IMR-90 (cell line): ENCODE data around the gene PRR5L. TPM values are rescaled to one million over a fixed set of nuclear protein-coding genes. Genes with fewer than 3 reads are reported as not detected.
A peak's percentile ranks its signal among the peaks of the same experiment; 100 is the strongest.

ENCODE experiments used
- ATAC-seq: fragments of 200-7000 bp; cut with Tn5 transposase; 2 replicates; pipeline ENCODE4 v1.9.1; 2020; ENCODE audit warnings: low read depth, mild to moderate bottlenecking, moderate library complexity
- BruUV-seq: library from RNA; stranded (reverse); fragments of 400-500 nt; replicated peaks from 2 replicates; lab custom pipeline; 2021; lab: Mats Ljungman, UMichigan
- CTCF ChIA-PET: fragments of 300-600 bp; formaldehyde crosslinking; extraction: SDS; loops from one replicate; lab custom pipeline; 2021; ENCODE audit warnings: antibody characterized with exemption; lab: Yijun Ruan, JAX
- POLR2A ChIA-PET: fragments of 300-600 bp; sonication (Branson Sonifier 250); formaldehyde crosslinking; loops from one replicate; lab custom pipeline; 2022; ENCODE audit warnings: antibody characterized with exemption; ENCODE audit not compliant: unreplicated experiment; lab: Charles Lee
- DNase-seq: peaks from one replicate; pipeline ENCODE4 v3.0.0; 2013
- H2AFZ ChIP-seq: replicated peaks from 2 replicates; pipeline ENCODE3; 2013; ENCODE audit warnings: low read length, mild to moderate bottlenecking; ENCODE audit not compliant: poor library complexity
- H2AK5ac ChIP-seq: 2 replicates; pipeline ENCODE4 v1.6.1; 2013; ENCODE audit warnings: low read depth, low read length, inconsistent platforms
- H2AK9ac ChIP-seq: replicated peaks from 2 replicates; pipeline ENCODE3; 2013; ENCODE audit warnings: mild to moderate bottlenecking, low read depth, low read length, moderate library complexity; ENCODE audit not compliant: poor library complexity
- H2BK120ac ChIP-seq: 2 replicates; pipeline ENCODE4 v1.6.1; 2013; ENCODE audit warnings: low read depth, low read length, inconsistent platforms
- H2BK15ac ChIP-seq: 3 replicates; pipeline ENCODE4 v1.6.1; 2013; ENCODE audit warnings: low read depth, low read length, inconsistent platforms
- H2BK20ac ChIP-seq: 2 replicates; pipeline ENCODE4 v1.6.1; 2013; ENCODE audit warnings: low read depth, mild to moderate bottlenecking, inconsistent platforms, low read length, moderate library complexity
- H2BK5ac ChIP-seq: 2 replicates; pipeline ENCODE4 v1.6.1; 2013; ENCODE audit warnings: mild to moderate bottlenecking, low read depth, low read length, inconsistent platforms; ENCODE audit not compliant: poor library complexity, severe bottlenecking
- H3K14ac ChIP-seq: replicated peaks from 2 replicates; pipeline ENCODE4 v1.6.1; 2013; ENCODE audit warnings: low read depth, low read length, inconsistent platforms
- H3K18ac ChIP-seq: 2 replicates; pipeline ENCODE4 v1.6.1; 2013; ENCODE audit warnings: low read depth, low read length, control low read depth
- H3K23ac ChIP-seq: 2 replicates; pipeline ENCODE4 v1.6.1; 2013; ENCODE audit warnings: low read depth, low read length, inconsistent platforms
- H3K27ac ChIP-seq: 2 replicates; pipeline ENCODE4 v1.5.1; 2013; ENCODE audit warnings: mild to moderate bottlenecking, control low read depth, low read length; ENCODE audit not compliant: insufficient read depth
- H3K27me3 ChIP-seq: 2 replicates; pipeline ENCODE4 v1.6.1; 2013; ENCODE audit warnings: low read length; ENCODE audit not compliant: control insufficient read depth, insufficient read depth
- H3K36me3 ChIP-seq: 2 replicates; pipeline ENCODE4 v1.6.1; 2013; ENCODE audit warnings: low read length, mixed read lengths; ENCODE audit not compliant: control insufficient read depth, insufficient read depth
- H3K4ac ChIP-seq: 2 replicates; pipeline ENCODE4 v1.6.1; 2013; ENCODE audit warnings: low read depth, low read length, inconsistent platforms
- H3K4me1 ChIP-seq: 2 replicates; pipeline ENCODE4 v1.6.1; 2013; ENCODE audit warnings: low read length, mixed read lengths; ENCODE audit not compliant: control insufficient read depth, insufficient read depth
- H3K4me2 ChIP-seq: 2 replicates; pipeline ENCODE4 v1.6.1; 2013; ENCODE audit warnings: low read depth, mild to moderate bottlenecking, control low read depth, low read length, moderate library complexity
- H3K4me3 ChIP-seq: 2 replicates; pipeline ENCODE4 v1.5.1; 2013; ENCODE audit warnings: low read depth, mild to moderate bottlenecking, control low read depth, low read length, moderate library complexity; ENCODE audit not compliant: insufficient read depth
- H3K56ac ChIP-seq: 2 replicates; pipeline ENCODE4 v1.6.1; 2013; ENCODE audit warnings: low read length, inconsistent platforms; ENCODE audit not compliant: insufficient read depth; ENCODE audit errors: extremely low read depth
- H3K79me1 ChIP-seq, 2 experiments: 2 replicates each; pipeline ENCODE4 v1.6.1; 2013; ENCODE audit warnings: low read length in 2 of 2, inconsistent platforms in 1 of 2, low read depth in 1 of 2
- H3K9ac ChIP-seq: 2 replicates; pipeline ENCODE4 v1.6.1; 2013; ENCODE audit warnings: low read depth, low read length, control low read depth
- H3K9me1 ChIP-seq: 2 replicates; pipeline ENCODE4 v1.6.1; 2013; ENCODE audit warnings: low read length, inconsistent platforms; ENCODE audit not compliant: insufficient read depth
- H3K9me3 ChIP-seq: 2 replicates; pipeline ENCODE4 v1.6.1; 2013; ENCODE audit warnings: low read length; ENCODE audit not compliant: control insufficient read depth, insufficient read depth
- H4K20me1 ChIP-seq: 2 replicates; pipeline ENCODE4 v1.6.1; 2013; ENCODE audit warnings: low read length, inconsistent platforms; ENCODE audit not compliant: insufficient read depth
- H4K5ac ChIP-seq: 2 replicates; pipeline ENCODE4 v1.6.1; 2013; ENCODE audit warnings: mild to moderate bottlenecking, low read depth, low read length, control low read depth
- H4K8ac ChIP-seq, 2 experiments: 2 replicates each; pipeline ENCODE4 v1.6.1; 2013; ENCODE audit warnings: low read depth in 2 of 2, low read length in 2 of 2, control low read depth in 1 of 2, inconsistent platforms in 1 of 2
- H4K91ac ChIP-seq: 2 replicates; pipeline ENCODE4 v1.6.1; 2013; ENCODE audit warnings: low read depth, low read length, inconsistent platforms; ENCODE audit not compliant: insufficient read depth
- BHLHE40 ChIP-seq: fragments of 150-350 bp; IDR thresholded peaks from 2 replicates; pipeline ENCODE4 v1.6.1; 2016; ENCODE audit warnings: mild to moderate bottlenecking, low read depth, low read length
- CEBPB ChIP-seq: IDR thresholded peaks from 2 replicates; pipeline ENCODE4 v1.6.1; 2012; ENCODE audit warnings: low read depth, low read length, improper control_type of control experiment
- CHD1 ChIP-seq: IDR thresholded peaks from 2 replicates; pipeline ENCODE4 v1.6.1; 2012; ENCODE audit warnings: low read depth, low read length, improper control_type of control experiment
- CTCF ChIP-seq: conservative IDR thresholded peaks from 2 replicates; pipeline ENCODE4 v1.5.1; 2012; ENCODE audit warnings: mild to moderate bottlenecking, low read depth, low read length, improper control_type of control experiment
- ELK1 ChIP-seq: fragments of 150-350 bp; IDR thresholded peaks from 2 replicates; pipeline ENCODE4 v1.6.1; 2016; ENCODE audit warnings: low read depth, mild to moderate bottlenecking, low read length, moderate library complexity, borderline replicate concordance
- FOS ChIP-seq: fragments of 150-350 bp; IDR thresholded peaks from 2 replicates; pipeline ENCODE4 v1.6.1; 2016; ENCODE audit warnings: low read depth, low read length
- MAFK ChIP-seq: IDR thresholded peaks from 2 replicates; pipeline ENCODE4 v1.6.1; 2012; ENCODE audit warnings: low read depth, low read length, improper control_type of control experiment
- MAZ ChIP-seq: IDR thresholded peaks from 2 replicates; pipeline ENCODE4 v1.6.1; 2012; ENCODE audit warnings: low read depth, mild to moderate bottlenecking, low read length, improper control_type of control experiment, moderate library complexity, borderline replicate concordance
- MXI1 ChIP-seq: IDR thresholded peaks from 2 replicates; pipeline ENCODE4 v1.6.1; 2012; ENCODE audit warnings: low read depth, mild to moderate bottlenecking, low read length, moderate library complexity, borderline replicate concordance
- NFE2L2 ChIP-seq: fragments of 150-350 bp; IDR thresholded peaks from 2 replicates; pipeline ENCODE4 v1.6.1; 2016; ENCODE audit warnings: low read depth, mild to moderate bottlenecking, low read length
- POLR2A ChIP-seq: IDR thresholded peaks from 2 replicates; pipeline ENCODE4 v1.6.1; 2012; ENCODE audit warnings: mild to moderate bottlenecking, low read depth, low read length
- RAD21 ChIP-seq: IDR thresholded peaks from 2 replicates; pipeline ENCODE4 v1.6.1; 2012; ENCODE audit warnings: low read length, improper control_type of control experiment
- RCOR1 ChIP-seq: IDR thresholded peaks from 2 replicates; pipeline ENCODE4 v1.6.1; 2012; ENCODE audit warnings: mild to moderate bottlenecking, low read length, improper control_type of control experiment; ENCODE audit not compliant: insufficient replicate concordance
- RFX5 ChIP-seq: IDR thresholded peaks from 2 replicates; pipeline ENCODE4 v1.8.0; 2012; ENCODE audit warnings: low read depth, mild to moderate bottlenecking, low read length, moderate library complexity
- SMC3 ChIP-seq: fragments of 150-350 bp; IDR thresholded peaks from 2 replicates; pipeline ENCODE4 v1.6.1; 2016; ENCODE audit warnings: low read depth, mild to moderate bottlenecking, antibody characterized with exemption, low read length, moderate library complexity
- USF2 ChIP-seq: fragments of 150-350 bp; IDR thresholded peaks from 2 replicates; pipeline ENCODE4 v1.6.1; 2017; ENCODE audit warnings: mild to moderate bottlenecking, antibody characterized with exemption, low read length, low read depth
- WGBS, 2 experiments: methylation state at CpG; one replicate each; pipeline versions ENCODE4 v1.1.5 to v1.1.7; 2013; ENCODE audit warnings: missing lambda C conversion rate in 2 of 2; ENCODE audit not compliant: insufficient read length in 1 of 2; ENCODE audit errors: extremely low coverage in 2 of 2; 5-methylcytosine and 5-hydroxymethylcytosine counted together
- dilution Hi-C: fragments of 300-500 bp; cut with HindIII; formaldehyde crosslinking; loops from one replicate; pipeline ENCODE4 v1.14.3; 2018; ENCODE audit warnings: low sequenced_read_pairs; ENCODE audit not compliant: unreplicated experiment
- in situ Hi-C: fragments of 300-500 bp; cut with MboI; formaldehyde crosslinking; loops from 3 replicates; pipeline ENCODE4 v1.14.3; 2019; ENCODE audit warnings: low sequenced_read_pairs, inconsistent platforms, mixed read lengths
- intact Hi-C: fragments of 100-400 bp; cut with micrococcal nuclease; formaldehyde crosslinking; loops from 2 replicates; pipeline ENCODE4 v1.10.0; 2022
- polyA plus RNA-seq, 3 experiments: library from polyadenylated mRNA; depleted of rRNA; stranded (reverse); fragments of >200 nt; gene quantifications; 2 replicates each; pipeline ENCODE4 v1.2.3, GENCODE V29; 2012; ENCODE audit warnings: low replicate concordance in 1 of 3
- total RNA-seq: library from RNA; depleted of rRNA; stranded (reverse); fragments of >200 nt; gene quantifications from 2 replicates; pipeline ENCODE4 v1.2.3, GENCODE V29; 2012

Gene PRR5L
- total and polyA plus RNA-seq, 2 of the 4 experiments (the other 2 are of a cell fraction), result 2.9 to 3.6 TPM

GRCh38 chr11:36450110-36450572 is 154.1 kb downstream of the PRR5L start:
- peak overlapping the region; percentile 12; the same call in 1 of the 2 replicates for H3K27ac ChIP-seq
- no peak overlapping the region for H2BK5ac ChIP-seq
- WGBS, 2 experiments, result 0% methylated on average over 1 of the region's 3 CpGs; no CpG with 5 or more reads in 1 of the 2 experiments
- no peak overlapping the region; the same call in 2 of the 3 replicates for H2BK15ac ChIP-seq
- H3K14ac ChIP-seq, result peak overlapping the region; percentile 84
- POLR2A ChIA-PET, result no interaction called here
- no peaks in the 10 kb centered on the region for H3K36me3 ChIP-seq
- no peaks in the 10 kb centered on the region for H3K27me3 ChIP-seq
- peaks cover 0 to 9% of the 10 kb centered on the region in 2 experiments; a peak in 1 of 4 replicates for H3K79me1 ChIP-seq
- peak overlapping the region; percentile 85 for H4K5ac ChIP-seq
- CTCF ChIA-PET, result no interaction called here
- 0 out of 2 replicates have a peak overlapping the region, but pooled peaks have one; percentile 21 for H3K56ac ChIP-seq
- peak overlapping the region; percentile 39 for H2BK20ac ChIP-seq
- peak; percentile 66 for ATAC-seq
- no peak overlapping the region for H2AK5ac ChIP-seq
- peak overlapping the region; percentile 58 for H3K9ac ChIP-seq
- in situ Hi-C loops (loop anchor here (25.0 kb wide), 1 partner anchor 838 kb away; the partner anchor contains the start of gene FJX1), intact Hi-C loops (no loop called here), dilution Hi-C loops (no loop called here)
- H4K8ac ChIP-seq, result peak overlapping the region; percentile 30 to 77; a peak in 2 of 4 replicates
- no peaks in the 10 kb centered on the region for H4K20me1 ChIP-seq
- DNase-seq, result no peak
- peak overlapping the region; percentile 35 for H3K23ac ChIP-seq
- peak overlapping the region; percentile 28 for H3K4ac ChIP-seq
- H2AK9ac ChIP-seq, result peak overlapping the region; percentile 12
- TF ChIP-seq MAFK (no peak), FOS (no peak), RFX5 (no peak), NFE2L2 (no peak), RAD21 (no peak), BHLHE40 (no peak), MXI1 (no peak), USF2 (no peak), CTCF (no peak), ELK1 (no peak), RCOR1 (no peak), SMC3 (no peak), CEBPB (no peak), MAZ (no peak), POLR2A (no peak), CHD1 (no peak)
- H3K4me1 ChIP-seq, result peaks cover 28% of the 10 kb centered on the region
- BruUV-seq, result no TSS peak
- peaks cover 26% of the 10 kb centered on the region for H3K9me1 ChIP-seq
- H3K4me3 ChIP-seq, result peak overlapping the region; percentile 3; the same call in 1 of the 2 replicates
- peak overlapping the region; percentile 80 for H2AFZ ChIP-seq
- peak overlapping the region; percentile 50 for H4K91ac ChIP-seq
- no peaks in the 10 kb centered on the region for H3K9me3 ChIP-seq
- H3K4me2 ChIP-seq, result peak overlapping the region; percentile 92
- H3K18ac ChIP-seq, result peak overlapping the region; percentile 64; the same call in 1 of the 2 replicates
- peak overlapping the region; percentile 75 for H2BK120ac ChIP-seq
